Aorta (tissue), 5 donors: ENCODE results near the gene POFUT2. TPM values are rescaled to one million over a fixed set of nuclear protein-coding genes. Genes with fewer than 3 reads are reported as not detected.

Experiments used
- ATAC-seq: fragments of 200-7000 bp; cut with Tn5 transposase; one replicate; pipeline ENCODE4 v1.9.1; 2022; ENCODE audit warnings: moderate library complexity; ENCODE audit not compliant: low FRiP score
- DNase-seq, 2 donors: peaks; one replicate each; pipeline ENCODE4 v3.0.0-alpha.2; 2020
- H3K27ac ChIP-seq, 2 donors: one replicate each; pipeline ENCODE4 v1.5.1; 2013; ENCODE audit warnings: low read length in 2 of 2, mild to moderate bottlenecking in 2 of 2, moderate library complexity in 2 of 2, control low read depth in 1 of 2, inconsistent platforms in 1 of 2, low read depth in 1 of 2
- H3K27me3 ChIP-seq, 2 donors: one replicate each; pipeline ENCODE4 v1.6.1; 2013; ENCODE audit warnings: control low read depth in 1 of 2, low read length in 1 of 2, mild to moderate bottlenecking in 1 of 2, moderate library complexity in 1 of 2; ENCODE audit not compliant: insufficient read depth in 2 of 2, control insufficient read depth in 1 of 2
- H3K36me3 ChIP-seq, 2 donors: one replicate each; pipeline ENCODE4 v1.6.1; 2013; ENCODE audit warnings: control low read depth in 1 of 2, low read length in 1 of 2, mild to moderate bottlenecking in 1 of 2; ENCODE audit not compliant: insufficient read depth in 2 of 2, control insufficient read depth in 1 of 2
- H3K4me1 ChIP-seq, 2 donors: one replicate each; pipeline ENCODE4 v1.6.1; 2013; ENCODE audit warnings: low read length in 2 of 2, control low read depth in 1 of 2, mild to moderate bottlenecking in 1 of 2, moderate library complexity in 1 of 2; ENCODE audit not compliant: insufficient read depth in 2 of 2, control insufficient read depth in 1 of 2
- H3K4me3 ChIP-seq, 2 donors: one replicate each; pipeline ENCODE4 v1.5.1; 2013; ENCODE audit warnings: low read length in 2 of 2, control low read depth in 1 of 2, mild to moderate bottlenecking in 1 of 2
- H3K9me3 ChIP-seq: one replicate; pipeline ENCODE4 v1.6.1; 2013; ENCODE audit warnings: mild to moderate bottlenecking, low read length; ENCODE audit not compliant: control insufficient read depth
- WGBS, 2 donors: extraction: QIAGEN DNeasy Blood & Tissue Kit; methylation state at CpG; one replicate each; pipeline ENCODE4 v1.1.7; 2013; 5-methylcytosine and 5-hydroxymethylcytosine counted together
- intact Hi-C, 2 donors: fragments of 100-400 bp; cut with DNase I; formaldehyde crosslinking; loops; one replicate each; pipeline versions ENCODE4 v1.14.2 to v1.15.0; 2022
- polyA plus RNA-seq, 2 donors: library from polyadenylated mRNA; stranded (reverse); fragments of 200-250 nt; gene quantifications; one replicate each; pipeline ENCODE4 v1.2.3, GENCODE V29; 2013
- total RNA-seq, 2 donors: library from RNA; stranded (reverse); fragmentation: NEBNext Ultra II Directional; extraction: Animal tissue kit (Norgen Biotek cat#: 25700); gene quantifications; one replicate each; pipeline ENCODE4 v1.2.1, GENCODE V29; 2021
- donor health status: healthy with polysubstance abuse.
- donor health status: Bipolar disorder and iron deficiency.
- donor health status: DM: no; HTN: no; CAD: no.
- donor health status: DM: no; HTN: no; CAD: no.
- donor health status: DM: yes; HTN: yes; CAD: no.

POFUT2 gene
- total and polyA plus RNA-seq, 4 donors, result 12.6 to 52.2 (median 42.4) TPM

- no peaks in the 10 kb centered on the region for H3K27me3 ChIP-seq
- no peak for DNase-seq
- H3K4me1 ChIP-seq, result no peaks in the 10 kb centered on the region
- no peak overlapping the region for H3K4me3 ChIP-seq
- no peak overlapping the region for H3K27ac ChIP-seq
- no peaks in the 10 kb centered on the region for H3K9me3 ChIP-seq
- ATAC-seq, result no peak
- WGBS, 2 donors, result 75 to 93% methylated on average over 5 of the region's 5 CpGs
- intact Hi-C loops, result no loop called here
- peaks cover 0 to 3% of the 10 kb centered on the region in 2 donors for H3K36me3 ChIP-seq
Observed at GRCh38 chr21:45260191-45260825, 27.4 kb downstream of the POFUT2 start.

GRCh38 chr21:45259206-45259840 lies 28.4 kb downstream of the POFUT2 start:
- intact Hi-C loops, result no loop called here
- no peaks in the 10 kb centered on the region for H3K36me3 ChIP-seq
- DNase-seq, result no peak
- no peak overlapping the region for H3K4me3 ChIP-seq
- H3K27me3 ChIP-seq, result no peaks in the 10 kb centered on the region
- no peaks in the 10 kb centered on the region for H3K9me3 ChIP-seq
- H3K4me1 ChIP-seq, result no peaks in the 10 kb centered on the region
- ATAC-seq, result no peak
- 7 to 9% methylated on average over 17 of the region's 17 CpGs for WGBS, 2 donors
- no peak overlapping the region for H3K27ac ChIP-seq

GRCh38 chr21:45258466-45258865 lies 29.2 kb downstream of the POFUT2 start:
- intact Hi-C loops, result no loop called here
- Histone ChIP-seq H3K36me3 (no peaks in the 10 kb centered on the region), H3K4me1 (no peaks in the 10 kb centered on the region), H3K27ac (no peak overlapping the region), H3K27me3 (no peaks in the 10 kb centered on the region), H3K9me3 (no peaks in the 10 kb centered on the region), H3K4me3 (no peak overlapping the region)
- ATAC-seq (no peak), DNase-seq (no peak)
- 69 to 74% methylated on average over 19 of the region's 19 CpGs for WGBS, 2 donors

- WGBS, 2 donors, result 67 to 75% methylated on average over 37 to 40 of the region's 40 CpGs
- H3K27ac ChIP-seq, result no peak overlapping the region
- no peaks in the 10 kb centered on the region for H3K4me1 ChIP-seq
- H3K27me3 ChIP-seq, result no peaks in the 10 kb centered on the region
- no peaks in the 10 kb centered on the region for H3K9me3 ChIP-seq
- no peaks in the 10 kb centered on the region for H3K36me3 ChIP-seq
- intact Hi-C loops, result no loop called here
- no peak for ATAC-seq
- H3K4me3 ChIP-seq, result no peak overlapping the region
- DNase-seq, result peak in 1 of 2 donors; percentile 76
Observed at GRCh38 chr21:45257673-45258341, 29.9 kb downstream of the POFUT2 start.

- intact Hi-C loops, result no loop called here
- ATAC-seq (no peak), DNase-seq (no peak)
- Histone ChIP-seq H3K9me3 (no peaks in the 10 kb centered on the region), H3K27ac (no peak overlapping the region), H3K4me1 (no peaks in the 10 kb centered on the region), H3K27me3 (no peaks in the 10 kb centered on the region), H3K4me3 (no peak overlapping the region), H3K36me3 (no peaks in the 10 kb centered on the region)
- whole genome bisulfite sequencing, 2 donors, result 72 to 73% methylated on average over 27 of the region's 27 CpGs
Observed at GRCh38 chr21:45256912-45257672, 30.6 kb downstream of the POFUT2 start.

GRCh38 chr21:45256021-45256911 lies 31.4 kb downstream of the POFUT2 start:
- 90 to 92% methylated on average over 30 to 31 of the region's 31 CpGs for WGBS, 2 donors
- Histone ChIP-seq H3K9me3 (no peaks in the 10 kb centered on the region), H3K4me3 (no peak overlapping the region), H3K4me1 (no peaks in the 10 kb centered on the region), H3K27me3 (no peaks in the 10 kb centered on the region), H3K27ac (no peak overlapping the region), H3K36me3 (no peaks in the 10 kb centered on the region)
- DNase-seq (no peak), ATAC-seq (no peak)
- intact Hi-C loops, result no loop called here

- no peaks in the 10 kb centered on the region for H3K4me1 ChIP-seq
- 85 to 88% methylated on average over 21 to 22 of the region's 22 CpGs for WGBS, 2 donors
- intact Hi-C loops, result no loop called here
- no peaks in the 10 kb centered on the region for H3K27me3 ChIP-seq
- H3K9me3 ChIP-seq, result no peaks in the 10 kb centered on the region
- no peak overlapping the region for H3K4me3 ChIP-seq
- H3K27ac ChIP-seq, result no peak overlapping the region
- DNase-seq (no peak), ATAC-seq (no peak)
- H3K36me3 ChIP-seq, result no peaks in the 10 kb centered on the region
Observed at GRCh38 chr21:45255381-45256020, 32.2 kb downstream of the POFUT2 start.
